Ishikawa (cell line): ENCODE measurements around the gene SEMA5A.

Experiments used
- CEBPB ChIP-seq: IDR thresholded peaks from 2 replicates; pipeline ENCODE4 v1.6.1; 2012
- CREB1 ChIP-seq: IDR thresholded peaks from 2 replicates; pipeline ENCODE4 v1.6.1; 2012; ENCODE audit warnings: low read depth
- EGR1 ChIP-seq: IDR thresholded peaks from 2 replicates; pipeline ENCODE4 v1.6.1; 2012
- EP300 ChIP-seq: IDR thresholded peaks from 2 replicates; pipeline ENCODE4 v1.6.1; 2012; ENCODE audit warnings: borderline replicate concordance
- FOXM1 ChIP-seq: IDR thresholded peaks from 2 replicates; pipeline ENCODE4 v1.6.1; 2012; ENCODE audit warnings: low read depth, borderline replicate concordance
- MAX ChIP-seq: IDR thresholded peaks from 2 replicates; pipeline ENCODE4 v1.6.1; 2012
- NFIC ChIP-seq: IDR thresholded peaks from 2 replicates; pipeline ENCODE4 v1.6.1; 2012
- RAD21 ChIP-seq: IDR thresholded peaks from 2 replicates; pipeline ENCODE4 v1.6.1; 2012; ENCODE audit warnings: low read depth
- REST ChIP-seq: IDR thresholded peaks from 2 replicates; pipeline ENCODE4 v1.6.1; 2012; ENCODE audit warnings: low read depth, mild to moderate bottlenecking
- TAF1 ChIP-seq: IDR thresholded peaks from 2 replicates; pipeline ENCODE4 v1.6.1; 2012; ENCODE audit warnings: low read depth, mild to moderate bottlenecking
- TCF12 ChIP-seq: IDR thresholded peaks from 2 replicates; pipeline ENCODE4 v1.6.1; 2012; ENCODE audit warnings: low read depth
- TEAD4 ChIP-seq: IDR thresholded peaks from 2 replicates; pipeline ENCODE4 v1.6.1; 2012
- USF1 ChIP-seq: IDR thresholded peaks from 2 replicates; pipeline ENCODE4 v1.6.1; 2012
- YY1 ChIP-seq: IDR thresholded peaks from 2 replicates; pipeline ENCODE4 v1.6.1; 2012; ENCODE audit warnings: low read depth
- ZBTB7A ChIP-seq: IDR thresholded peaks from 2 replicates; pipeline ENCODE4 v1.6.1; 2012; ENCODE audit warnings: low read depth

Gene SEMA5A

DNA sequence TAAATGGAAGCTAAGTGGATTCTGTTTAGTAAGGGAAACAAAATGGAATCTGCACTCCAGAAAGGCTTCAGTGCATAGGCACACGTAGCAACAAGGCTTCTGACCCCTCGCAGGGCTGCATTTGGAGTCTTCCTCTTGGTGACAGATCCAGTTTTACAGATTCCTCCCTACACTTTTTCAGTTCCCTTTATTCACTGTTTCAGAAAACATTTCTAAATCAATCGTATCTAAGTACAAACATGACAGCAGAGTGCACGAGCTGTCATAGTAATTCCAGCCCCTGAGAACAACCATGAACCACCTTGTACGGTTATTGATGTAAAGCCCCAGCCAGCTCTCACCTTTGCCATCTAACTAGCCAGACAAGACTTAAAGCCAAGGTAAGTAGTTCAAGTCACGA lies 491.6 kb downstream of the SEMA5A start:
- TF ChIP-seq TAF1, result no peak
- TF ChIP-seq REST, result no peak
- TF ChIP-seq NFIC, result no peak
- no peak for TF ChIP-seq CREB1
- TF ChIP-seq USF1, result no peak
- no peak for TF ChIP-seq RAD21
- no peak for TF ChIP-seq TEAD4
- no peak for TF ChIP-seq EP300
- no peak for TF ChIP-seq EGR1

DNA sequence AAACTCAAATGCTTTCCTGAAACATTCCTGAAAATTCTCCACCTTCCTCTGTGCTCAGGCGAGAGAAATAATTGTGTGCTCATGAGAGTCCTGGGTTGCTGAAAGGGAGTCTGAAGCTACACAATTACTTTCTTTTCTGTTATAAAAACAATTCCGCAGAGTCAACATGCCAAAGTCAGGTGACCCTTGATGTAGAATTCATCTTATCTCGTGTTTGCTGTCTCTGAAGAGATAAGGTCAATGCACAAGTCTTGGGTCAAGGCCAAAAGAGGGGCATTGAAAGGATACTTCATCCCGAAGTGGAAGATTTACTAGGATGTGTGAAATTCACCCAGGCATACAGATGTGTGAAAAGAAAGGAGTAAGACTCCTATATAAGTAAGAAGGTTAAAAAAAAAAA lies 493.5 kb downstream of the SEMA5A start:
- no peak for TF ChIP-seq TAF1

DNA sequence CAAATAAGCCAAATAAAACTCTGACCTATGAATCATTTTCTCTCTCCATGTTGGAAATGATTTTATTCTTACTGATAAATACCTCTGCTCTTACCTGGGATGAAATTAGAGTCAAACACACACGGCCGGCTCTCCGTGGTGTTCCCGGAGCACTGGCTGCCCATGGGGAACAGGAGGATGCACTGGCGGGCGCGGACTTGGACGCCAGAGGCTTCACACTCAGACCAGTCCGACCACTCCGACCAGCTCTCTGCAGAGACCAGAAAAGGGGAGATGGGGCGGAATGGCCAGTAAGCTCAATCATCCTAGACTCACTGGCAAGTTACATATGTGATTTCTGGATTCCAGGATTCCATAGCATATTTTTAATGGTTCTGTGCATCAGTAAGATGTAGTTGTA lies 494.1 kb downstream of the SEMA5A start:
- TF ChIP-seq TAF1, result no peak
- TF ChIP-seq YY1, result no peak
- TF ChIP-seq RAD21, result no peak
- TF ChIP-seq REST, result no peak
- no peak for TF ChIP-seq CREB1
- no peak for TF ChIP-seq USF1
- no peak for TF ChIP-seq CEBPB
- TF ChIP-seq EGR1, result no peak
- no peak for TF ChIP-seq MAX

DNA sequence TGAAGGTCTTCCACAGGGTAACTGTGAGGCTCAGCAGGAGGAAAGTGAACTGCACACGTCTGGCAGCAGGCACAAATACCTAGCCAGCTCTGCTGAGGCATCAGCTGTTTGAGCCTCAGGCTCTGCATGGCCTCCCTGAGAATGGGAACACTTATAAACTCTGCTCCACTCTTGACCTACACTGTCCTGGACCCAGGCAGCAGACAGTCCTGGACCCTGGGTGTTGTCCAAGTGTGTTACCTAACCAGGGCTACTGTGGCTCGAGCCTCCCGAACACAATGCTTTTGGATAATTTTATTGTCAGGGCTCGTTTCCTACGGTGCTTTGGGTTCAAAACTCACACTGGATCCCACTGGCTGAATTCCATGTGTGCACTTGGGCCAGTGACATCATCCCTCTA lies 497.9 kb downstream of the SEMA5A start:
- TF ChIP-seq CEBPB, result no peak
- TF ChIP-seq USF1, result no peak
- no peak for TF ChIP-seq CREB1
- no peak for TF ChIP-seq MAX
- no peak for TF ChIP-seq TEAD4
- TF ChIP-seq NFIC, result no peak
- TF ChIP-seq TCF12, result no peak
- no peak for TF ChIP-seq FOXM1
- no peak for TF ChIP-seq ZBTB7A
- TF ChIP-seq YY1, result no peak
- TF ChIP-seq EP300, result no peak
- no peak for TF ChIP-seq TAF1
- no peak for TF ChIP-seq RAD21
- TF ChIP-seq EGR1, result no peak
- TF ChIP-seq REST, result no peak

DNA sequence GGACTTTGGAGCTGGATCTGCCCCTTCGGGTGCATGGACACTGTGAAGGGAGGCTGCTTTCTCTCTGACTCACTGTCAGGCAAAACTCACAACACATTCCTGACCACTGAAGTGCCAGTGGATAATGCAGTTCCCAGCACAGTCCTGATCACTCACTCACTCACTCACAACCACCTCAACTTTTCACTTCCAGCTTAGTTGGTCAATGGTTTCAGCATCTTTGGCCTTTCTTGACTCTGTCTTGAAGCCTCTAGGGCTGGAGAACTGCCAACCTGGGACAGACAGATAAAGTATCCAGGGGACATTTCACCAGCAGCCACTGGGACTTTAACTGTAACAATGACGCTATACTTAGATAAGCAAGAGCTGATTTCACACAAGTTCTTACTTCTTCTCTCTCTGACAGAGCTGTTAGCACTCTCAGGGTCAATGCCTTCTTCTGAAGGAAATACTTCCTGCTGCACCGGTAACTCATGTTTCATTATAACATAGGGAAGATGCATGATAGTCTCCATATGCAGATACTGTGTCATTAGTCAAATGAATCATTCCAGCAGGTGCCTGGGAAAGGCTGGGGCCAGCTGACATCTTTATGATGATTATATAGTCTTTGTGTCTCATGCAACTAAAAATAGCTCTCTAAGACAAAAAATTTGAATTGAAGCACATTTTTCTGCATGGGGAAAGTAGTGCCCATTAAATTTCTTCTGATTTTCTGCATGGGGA lies 499.0 kb downstream of the SEMA5A start:
- TF ChIP-seq YY1, result no peak
- TF ChIP-seq RAD21, result no peak
- no peak for TF ChIP-seq USF1
- TF ChIP-seq EP300, result no peak
- no peak for TF ChIP-seq TCF12
- no peak for TF ChIP-seq TAF1
- no peak for TF ChIP-seq EGR1
- no peak for TF ChIP-seq NFIC
- no peak for TF ChIP-seq FOXM1
- TF ChIP-seq REST, result no peak
- no peak for TF ChIP-seq CREB1
- TF ChIP-seq MAX, result no peak
- TF ChIP-seq TEAD4, result no peak
- no peak for TF ChIP-seq ZBTB7A
- TF ChIP-seq CEBPB, result no peak
